ENCODE results near the gene CHIT1. TPM values are rescaled to one million over a fixed set of nuclear protein-coding genes. Genes with fewer than 3 reads are reported as not detected.

CHIT1 gene
- total RNA-seq, 2 experiments from 2014 or later, result 0.56 to 0.74 TPM

DNA sequence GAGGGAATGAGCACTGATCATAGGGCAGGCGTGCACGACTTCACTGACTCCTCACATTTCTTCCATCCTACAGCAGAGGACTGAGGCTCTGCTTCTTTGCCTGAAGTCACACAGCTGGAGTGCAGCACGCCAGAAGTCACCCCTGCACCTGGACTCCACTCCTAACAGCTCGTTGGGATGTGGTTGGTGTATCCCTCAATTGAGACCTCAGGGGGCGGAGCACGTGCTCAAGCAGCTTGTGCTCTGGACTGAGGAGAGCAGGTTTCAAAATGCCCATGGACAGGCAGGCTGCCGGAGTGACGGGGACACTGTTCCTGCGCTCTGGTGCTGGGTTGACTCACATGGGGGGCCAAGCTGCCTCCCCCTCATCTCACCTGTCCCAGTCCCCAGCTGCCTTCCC, 13.9 kb downstream of the CHIT1 start:
- POLR2A ChIA-PET, result interaction anchor here (0.7 to 1.5 kb wide), 2 partner anchors 12 to 17 kb away, joined by 3 to 5 read pairs; no protein-coding TSS in a partner anchor
- CTCF ChIA-PET, result interaction anchor here (0.6 to 5.7 kb wide), 38 partner anchors 9 to 1682 kb away, joined by 3 to 92 read pairs (median 4); partner anchors contain the start of genes ADORA1 and MYOG
- no peak overlapping the region for H3K4me3 Mint-ChIP-seq
- no peaks in the 10 kb centered on the region for H3K36me3 Mint-ChIP-seq (ENCODE audit: low read depth)
- no peaks in the 10 kb centered on the region for H3K27me3 Mint-ChIP-seq
- intact Hi-C loops (cut with micrococcal nuclease), result loop anchor here (5.0 kb wide), 1 partner anchor 98 kb away; no protein-coding TSS in a partner anchor
- no peak for TF ChIP-seq CTCF (IDR thresholded peaks at IDR 0.05)
- no peaks in the 10 kb centered on the region for H3K4me1 Mint-ChIP-seq (ENCODE audit: low read depth)
- no peak overlapping the region for H3K27ac Mint-ChIP-seq
- DNase-seq (no peak), ATAC-seq (no peak)
- H3K9me3 Mint-ChIP-seq, result no peaks in the 10 kb centered on the region

- intact Hi-C loops (cut with micrococcal nuclease), result loop anchor here (5.0 kb wide), 1 partner anchor 98 kb away; no protein-coding TSS in a partner anchor
Observed at GRCh38 chr1:203214871-203215270, 14.6 kb downstream of the CHIT1 start.

DNA sequence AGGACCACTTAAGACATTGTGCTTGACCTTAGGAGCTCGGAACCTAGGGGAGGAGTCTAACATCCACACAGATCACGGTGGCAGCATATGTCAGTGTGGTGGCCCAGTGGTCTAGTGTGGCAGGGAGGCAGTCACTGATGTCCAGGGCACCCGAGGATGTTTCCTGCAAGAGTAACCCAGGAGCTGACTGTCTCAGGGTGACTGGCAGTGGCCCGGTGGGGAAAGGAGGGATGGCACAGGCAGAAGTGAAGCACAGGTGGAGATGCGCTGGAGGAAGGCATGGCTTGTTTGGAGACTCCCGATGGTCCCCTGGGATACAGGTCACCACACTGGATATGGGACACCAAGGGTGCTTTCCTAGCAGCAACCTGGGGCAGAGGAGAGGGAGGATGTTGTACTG, 16.3 kb downstream of the CHIT1 start:
- H3K27ac Mint-ChIP-seq, result no peak overlapping the region
- ATAC-seq, result no peak
- DNase-seq, result no peak
- no peaks in the 10 kb centered on the region for H3K9me3 Mint-ChIP-seq
- H3K4me3 Mint-ChIP-seq, result no peak overlapping the region
- intact Hi-C loops (cut with micrococcal nuclease), result no loop called here
- H3K4me1 Mint-ChIP-seq (ENCODE audit: low read depth), result no peaks in the 10 kb centered on the region
- ChIA-PET POLR2A (no interaction called here), CTCF (interaction anchor here (0.8 kb wide), 1 partner anchor 174 kb away, joined by 5 read pairs; no protein-coding TSS in a partner anchor)
- no peaks in the 10 kb centered on the region for H3K27me3 Mint-ChIP-seq
- TF ChIP-seq CTCF (IDR thresholded peaks at IDR 0.05), result no peak
- no peaks in the 10 kb centered on the region for H3K36me3 Mint-ChIP-seq (ENCODE audit: low read depth)

More at GRCh38 chr1:203214871-203215270, 14.6 kb downstream of the CHIT1 start:
- DNase-seq (no peak), ATAC-seq (no peak)
- ChIA-PET POLR2A (interaction anchor here (1.5 kb wide), 1 partner anchor 17 kb away, joined by 5 read pairs; no protein-coding TSS in a partner anchor), CTCF (interaction anchor here (0.6 to 5.7 kb wide), 17 partner anchors 9 to 241 kb away, joined by 3 to 92 read pairs (median 14); partner anchors contain the start of gene MYOG)
- Mint-ChIP-seq H3K36me3 (ENCODE audit: low read depth) (no peaks in the 10 kb centered on the region), H3K4me1 (ENCODE audit: low read depth) (no peaks in the 10 kb centered on the region), H3K9me3 (no peaks in the 10 kb centered on the region), H3K4me3 (no peak overlapping the region), H3K27me3 (no peaks in the 10 kb centered on the region), H3K27ac (no peak overlapping the region)
- TF ChIP-seq CTCF (IDR thresholded peaks at IDR 0.05), result no peak

- POLR2A ChIA-PET, result no interaction called here
- intact Hi-C loops (cut with micrococcal nuclease), result no loop called here
- Mint-ChIP-seq H3K4me3 (no peak overlapping the region), H3K36me3 (ENCODE audit: low read depth) (no peaks in the 10 kb centered on the region), H3K4me1 (ENCODE audit: low read depth) (no peaks in the 10 kb centered on the region), H3K27ac (no peak overlapping the region), H3K9me3 (no peaks in the 10 kb centered on the region), H3K27me3 (no peaks in the 10 kb centered on the region)
- CTCF ChIA-PET, result interaction anchor here (1.1 to 1.2 kb wide), 2 partner anchors 12 to 57 kb away, joined by 3 read pairs; no protein-coding TSS in a partner anchor
- ATAC-seq (no peak), DNase-seq (no peak)
- TF ChIP-seq CTCF (IDR thresholded peaks at IDR 0.05), result no peak
Observed at GRCh38 chr1:203211812-203212211, 17.7 kb downstream of the CHIT1 start.

DNA sequence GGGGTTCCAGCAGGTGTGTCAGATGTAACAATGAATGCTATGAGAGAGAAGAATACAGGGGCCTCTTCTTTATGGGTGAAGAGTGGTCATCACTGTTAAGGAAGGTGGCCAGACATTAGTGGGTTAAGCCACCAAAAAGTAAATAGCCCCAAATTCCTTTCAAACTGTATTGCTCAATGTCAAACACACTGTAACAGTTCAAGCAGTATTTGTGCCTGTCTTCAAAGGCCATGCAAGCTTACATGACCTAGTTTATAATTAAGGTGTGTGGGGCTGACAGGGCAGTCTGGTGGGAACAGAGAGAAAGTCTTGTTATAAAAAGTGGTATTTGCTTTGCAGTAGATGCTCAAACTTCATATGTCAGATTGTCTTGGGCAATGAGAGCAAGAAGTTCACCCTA, 18.5 kb downstream of the CHIT1 start:
- no peaks in the 10 kb centered on the region for H3K27me3 Mint-ChIP-seq
- no peaks in the 10 kb centered on the region for H3K9me3 Mint-ChIP-seq
- H3K27ac Mint-ChIP-seq, result no peak overlapping the region
- TF ChIP-seq CTCF (IDR thresholded peaks at IDR 0.05), result no peak
- no peaks in the 10 kb centered on the region for H3K36me3 Mint-ChIP-seq (ENCODE audit: low read depth)
- H3K4me1 Mint-ChIP-seq (ENCODE audit: low read depth), result no peaks in the 10 kb centered on the region
- H3K4me3 Mint-ChIP-seq, result no peak overlapping the region
- ChIA-PET POLR2A (interaction anchor here (0.6 kb wide), 1 partner anchor 400 kb away, joined by 3 read pairs; the partner anchor contains the start of gene PCAT6), CTCF (interaction anchor here (1.0 kb wide), 1 partner anchor 171 kb away, joined by 3 read pairs; no protein-coding TSS in a partner anchor)
- DNase-seq, result no peak
- no peak for ATAC-seq
- intact Hi-C loops (cut with micrococcal nuclease), result no loop called here

All from activated CD8-positive, alpha-beta T cell treated with anti-CD3 and anti-CD28 coated beads for 36 hours (primary cell).